ENCODE results near the gene NDUFA13.

Gene NDUFA13

GRCh38 chr19:19543101-19543500, 27.1 kb downstream of the NDUFA13 start:
- no peak for DNase-seq
- Mint-ChIP-seq H3K4me1 (peaks cover 7% of the 10 kb centered on the region), H3K9me3 (no peaks in the 10 kb centered on the region), H3K36me3 (ENCODE audit: low read depth) (no peaks in the 10 kb centered on the region), H3K27ac (no peak overlapping the region), H3K27me3 (ENCODE audit: low read depth, poor library complexity) (peaks cover 20% of the 10 kb centered on the region), H3K4me3 (no peak overlapping the region)
- no peak for TF ChIP-seq CTCF (IDR thresholded peaks at IDR 0.05)

- H3K36me3 Mint-ChIP-seq (ENCODE audit: low read depth) = no peaks in the 10 kb centered on the region
- no peak overlapping the region for H3K4me3 Mint-ChIP-seq
- peaks cover 17% of the 10 kb centered on the region for H3K27me3 Mint-ChIP-seq (ENCODE audit: low read depth, poor library complexity)
- peaks cover 4% of the 10 kb centered on the region for H3K4me1 Mint-ChIP-seq
- DNase-seq = no peak
- no peak for TF ChIP-seq CTCF (IDR thresholded peaks at IDR 0.05)
- no peaks in the 10 kb centered on the region for H3K9me3 Mint-ChIP-seq
- no peak overlapping the region for H3K27ac Mint-ChIP-seq
These were observed 27.6 kb downstream of the NDUFA13 start for GRCh38 chr19:19543640-19544039.

- H3K4me1 Mint-ChIP-seq = peaks cover 6% of the 10 kb centered on the region
- no peak overlapping the region for H3K27ac Mint-ChIP-seq
- no peaks in the 10 kb centered on the region for H3K36me3 Mint-ChIP-seq (ENCODE audit: low read depth)
- H3K4me3 Mint-ChIP-seq = no peak overlapping the region
- H3K9me3 Mint-ChIP-seq = no peaks in the 10 kb centered on the region
- TF ChIP-seq CTCF (IDR thresholded peaks at IDR 0.05) = no peak
- H3K27me3 Mint-ChIP-seq (ENCODE audit: low read depth, poor library complexity) = peaks cover 12% of the 10 kb centered on the region
- DNase-seq = no peak
These were observed 28.4 kb downstream of the NDUFA13 start for GRCh38 chr19:19544257-19544953.

GRCh38 chr19:19544954-19545591, 29.0 kb downstream of the NDUFA13 start:
- no peaks in the 10 kb centered on the region for H3K36me3 Mint-ChIP-seq (ENCODE audit: low read depth)
- no peak for DNase-seq
- no peaks in the 10 kb centered on the region for H3K9me3 Mint-ChIP-seq
- H3K27ac Mint-ChIP-seq = no peak overlapping the region
- no peak overlapping the region for H3K4me3 Mint-ChIP-seq
- H3K27me3 Mint-ChIP-seq (ENCODE audit: low read depth, poor library complexity) = peaks cover 8% of the 10 kb centered on the region
- no peak for TF ChIP-seq CTCF (IDR thresholded peaks at IDR 0.05)
- peaks cover 9% of the 10 kb centered on the region for H3K4me1 Mint-ChIP-seq

GRCh38 chr19:19545707-19546106, 29.7 kb downstream of the NDUFA13 start:
- Mint-ChIP-seq H3K4me3 (no peak overlapping the region), H3K9me3 (no peaks in the 10 kb centered on the region), H3K27ac (no peak overlapping the region), H3K4me1 (peaks cover 11% of the 10 kb centered on the region), H3K36me3 (ENCODE audit: low read depth) (no peaks in the 10 kb centered on the region), H3K27me3 (ENCODE audit: low read depth, poor library complexity) (peaks cover 5% of the 10 kb centered on the region)
- no peak for TF ChIP-seq CTCF (IDR thresholded peaks at IDR 0.05)
- no peak for DNase-seq

- H3K27ac Mint-ChIP-seq = no peak overlapping the region
- peaks cover 15% of the 10 kb centered on the region for H3K4me1 Mint-ChIP-seq
- TF ChIP-seq CTCF (IDR thresholded peaks at IDR 0.05) = no peak
- no peak for DNase-seq
- H3K9me3 Mint-ChIP-seq = no peaks in the 10 kb centered on the region
- no peak overlapping the region for H3K4me3 Mint-ChIP-seq
- H3K36me3 Mint-ChIP-seq (ENCODE audit: low read depth) = no peaks in the 10 kb centered on the region
- peaks cover 6% of the 10 kb centered on the region for H3K27me3 Mint-ChIP-seq (ENCODE audit: low read depth, poor library complexity)
These were observed 30.7 kb downstream of the NDUFA13 start for GRCh38 chr19:19546751-19547162.
